ENCODE measurements around the gene MATN1. TPM values are rescaled to one million over a fixed set of nuclear protein-coding genes. Genes with fewer than 3 reads are reported as not detected.

The MATN1 gene
- total RNA-seq, 1 experiment from 2014 or later: 0.12 TPM

DNA sequence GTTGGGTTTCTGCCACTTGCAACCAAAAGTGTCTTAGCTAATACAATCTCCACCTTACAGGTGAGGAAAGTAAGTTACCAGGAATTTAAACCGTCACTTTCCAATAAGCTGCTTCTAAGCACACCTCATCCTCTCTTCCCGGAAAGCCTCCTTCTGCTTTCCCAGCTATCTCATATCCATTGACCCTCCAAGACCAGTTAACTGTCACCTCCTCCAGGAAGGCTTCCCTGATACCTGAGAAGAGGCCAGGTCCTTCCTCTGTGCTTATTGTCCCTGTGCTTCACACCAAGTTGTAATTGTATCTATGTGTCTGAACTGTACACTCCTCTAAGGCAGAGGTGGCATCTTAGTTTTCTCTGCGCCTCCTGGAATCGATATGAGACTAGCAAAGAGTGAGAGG lies 11.2 kb upstream of the MATN1 start:
- Histone ChIP-seq H3K27me3 (ENCODE audit: insufficient read depth, low read length) (no peaks in the 10 kb centered on the region), H3K79me2 (ENCODE audit: insufficient read depth, low read length) (no peaks in the 10 kb centered on the region), H3K4me3 (replicated peaks in 1 of 2; ENCODE audit: low read depth in 1 of 2, low read length in 2 of 2) (no peak overlapping the region), H3K4me1 (ENCODE audit: control insufficient read depth in 1 of 2, insufficient read depth in 2 of 2, low read length in 2 of 2) (no peaks in the 10 kb centered on the region), H2AFZ (ENCODE audit: low read depth, low read length, poor library complexity, severe bottlenecking) (no peak overlapping the region), H4K20me1 (ENCODE audit: insufficient read depth) (no peaks in the 10 kb centered on the region), H3K27ac (ENCODE audit: low read depth, low read length) (no peak overlapping the region), H3K9me2 (ENCODE audit: insufficient read depth) (no peaks in the 10 kb centered on the region), H3K4me2 (ENCODE audit: low read length) (no peak overlapping the region), H3K9ac (ENCODE audit: low read length) (no peak overlapping the region), H3K9me3 (ENCODE audit: control insufficient read depth in 1 of 2, insufficient read depth in 1 of 2, low read depth in 1 of 2, low read length in 2 of 2) (no peaks in the 10 kb centered on the region), H3K36me3 (ENCODE audit: control insufficient read depth in 1 of 2, insufficient read depth in 2 of 2, low read length in 2 of 2) (no peaks in the 10 kb centered on the region)
- intact Hi-C loops (cut with micrococcal nuclease): no loop called here
- RAD21 ChIA-PET (ENCODE audit: low non-redundant PET in 1 of 2, low total read pairs in 2 of 2, uncharacterized antibody in 2 of 2, unreplicated experiment in 2 of 2): no interaction called here
- POLR2A ChIA-PET: interaction anchor here (0.6 kb wide), 1 partner anchor 97 kb away, joined by 3 read pairs; no protein-coding TSS in a partner anchor
- CTCF ChIA-PET: no interaction called here
- no TSS peak for BruUV-seq (replicated peaks)
- ATAC-seq (no peak), DNase-seq (ENCODE audit: low read depth, low spot score) (no peak)
- no peak for TF ChIP-seq SP1 (IDR thresholded peaks at IDR 0.05; ENCODE audit: low read depth)
- TF ChIP-seq RAD21 (IDR thresholded peaks at IDR 0.05; ENCODE audit: low read depth): no peak
- TF ChIP-seq YY1 (IDR thresholded peaks at IDR 0.05; ENCODE audit: extremely low read depth, insufficient replicate concordance, low read depth, low read length): no peak
- no peak for TF ChIP-seq CEBPB (IDR thresholded peaks at IDR 0.05; ENCODE audit: low read depth)
- TF ChIP-seq CBX3 (IDR thresholded peaks at IDR 0.05; ENCODE audit: low read depth): no peak
- no peak for TF ChIP-seq ZNF274 (IDR thresholded peaks at IDR 0.05; ENCODE audit: low read depth, low read length)
- TF ChIP-seq JUND (IDR thresholded peaks at IDR 0.05): no peak
- TF ChIP-seq TCF7L2 (IDR thresholded peaks at IDR 0.05; ENCODE audit: borderline replicate concordance, extremely low read depth, insufficient read depth, insufficient read length): no peak
- TF ChIP-seq, protein P1, sequence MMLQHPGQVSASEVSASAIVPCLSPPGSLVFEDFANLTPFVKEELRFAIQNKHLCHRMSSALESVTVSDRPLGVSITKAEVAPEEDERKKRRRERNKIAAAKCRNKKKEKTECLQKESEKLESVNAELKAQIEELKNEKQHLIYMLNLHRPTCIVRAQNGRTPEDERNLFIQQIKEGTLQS (IDR thresholded peaks at IDR 0.05): no peak
- TF ChIP-seq REST (IDR thresholded peaks at IDR 0.05; ENCODE audit: low read depth): no peak
- TF ChIP-seq EZH2phosphoT487 (IDR thresholded peaks at IDR 0.05; ENCODE audit: borderline replicate concordance): no peak
- TF ChIP-seq SRF (IDR thresholded peaks at IDR 0.05; ENCODE audit: low read depth): no peak
- no peak for TF ChIP-seq SIN3A (IDR thresholded peaks at IDR 0.05; ENCODE audit: low read depth)
- no peak for TF ChIP-seq MAX (IDR thresholded peaks at IDR 0.05)
- TF ChIP-seq POLR2AphosphoS5 (IDR thresholded peaks at IDR 0.05; ENCODE audit: low read depth, low read length): no peak
- TF ChIP-seq ELF1 (IDR thresholded peaks at IDR 0.05; ENCODE audit: borderline replicate concordance, low read depth): no peak
- no peak for TF ChIP-seq POLR2A (IDR thresholded peaks at IDR 0.05; ENCODE audit: borderline replicate concordance, extremely low read depth, insufficient read depth, insufficient read length)
- TF ChIP-seq, protein P2, sequence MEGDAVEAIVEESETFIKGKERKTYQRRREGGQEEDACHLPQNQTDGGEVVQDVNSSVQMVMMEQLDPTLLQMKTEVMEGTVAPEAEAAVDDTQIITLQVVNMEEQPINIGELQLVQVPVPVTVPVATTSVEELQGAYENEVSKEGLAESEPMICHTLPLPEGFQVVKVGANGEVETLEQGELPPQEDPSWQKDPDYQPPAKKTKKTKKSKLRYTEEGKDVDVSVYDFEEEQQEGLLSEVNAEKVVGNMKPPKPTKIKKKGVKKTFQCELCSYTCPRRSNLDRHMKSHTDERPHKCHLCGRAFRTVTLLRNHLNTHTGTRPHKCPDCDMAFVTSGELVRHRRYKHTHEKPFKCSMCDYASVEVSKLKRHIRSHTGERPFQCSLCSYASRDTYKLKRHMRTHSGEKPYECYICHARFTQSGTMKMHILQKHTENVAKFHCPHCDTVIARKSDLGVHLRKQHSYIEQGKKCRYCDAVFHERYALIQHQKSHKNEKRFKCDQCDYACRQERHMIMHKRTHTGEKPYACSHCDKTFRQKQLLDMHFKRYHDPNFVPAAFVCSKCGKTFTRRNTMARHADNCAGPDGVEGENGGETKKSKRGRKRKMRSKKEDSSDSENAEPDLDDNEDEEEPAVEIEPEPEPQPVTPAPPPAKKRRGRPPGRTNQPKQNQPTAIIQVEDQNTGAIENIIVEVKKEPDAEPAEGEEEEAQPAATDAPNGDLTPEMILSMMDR (IDR thresholded peaks at IDR 0.05 in 2 of 3, conservative IDR thresholded peaks at IDR 0.05 in 1 of 3; ENCODE audit: borderline replicate concordance in 1 of 3, insufficient read depth in 1 of 3, low read depth in 2 of 3, low read length in 2 of 3): no peak
